Heart left ventricle (tissue), 13 donors: Measurements from ENCODE around the gene NFAT5.

Experiments used
- POLR2A ChIP-seq, 2 donors: fragments of 450-650 bp; IDR thresholded peaks; one replicate each; pipeline ENCODE4 v1.6.1; 2017; ENCODE audit warnings: antibody characterized with exemption in 2 of 2, mild to moderate bottlenecking in 2 of 2, moderate library complexity in 2 of 2
- TF ChIP-seq, protein P1 (sequence below), 12 donors: fragments of 200-600 bp; sonication (generic) in 4 of 12; IDR thresholded peaks; one replicate each; pipeline versions ENCODE4 v1.5.0 to v1.8.0; 2018 to 2022; ENCODE audit warnings: antibody characterized with exemption in 12 of 12, mild to moderate bottlenecking in 5 of 12
- donor health status: ischemic (EF 13 %, LVEDD 7.1; RV severe dilation, severe dysfunction).
- donor health status: DM: no; HTN: yes; CAD: no.
- donor health status: DM: no; HTN: no; CAD: no.
- donor health status: ischemic (EF 25% LVEDD 6.9; RV normal size, moderate dysfunction).
- donor health status: ischemic (EF 25% LVEDD 5.7; RV mildly dilated, moderate dysfunction).
- donor health status: ischemic (EF 35%, LVEDD 5.7; RV mildly dilated, moderate dysfunction).
- donor health status: nonischemic (EF 11% LVEDD 7.7; RV severe dilation, severe dysfunction).
- donor health status: DM: yes; HTN: yes; CAD: no.
- donor health status: PGD.
- donor health status: ischemic (EF 29% LVEDD 5.4; RV normal size, mild dysfunction).
- donor health status: nonischemic (EF 23%, LVEDD 6.1; RV moderate dilation, normal function).

DNA sequence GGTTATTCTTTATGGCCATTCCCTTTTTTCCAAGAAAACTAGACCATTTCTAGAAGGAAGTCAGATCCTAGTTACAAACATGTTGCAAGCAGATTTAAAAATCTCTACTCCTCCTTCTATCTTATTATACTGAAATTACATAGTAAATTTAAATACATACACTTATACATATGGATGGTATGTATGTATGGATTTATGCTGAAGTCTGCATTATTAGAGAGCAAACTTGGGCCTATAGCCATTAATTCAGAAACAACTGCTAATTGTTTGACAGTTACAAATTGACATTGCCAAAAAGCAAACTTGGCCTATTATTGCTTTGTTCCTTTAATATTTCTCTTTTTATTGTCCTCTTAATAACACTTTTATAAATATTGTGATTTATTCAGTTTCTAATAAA lies 67.1 kb downstream of the NFAT5 start:
- TF ChIP-seq, protein P1, sequence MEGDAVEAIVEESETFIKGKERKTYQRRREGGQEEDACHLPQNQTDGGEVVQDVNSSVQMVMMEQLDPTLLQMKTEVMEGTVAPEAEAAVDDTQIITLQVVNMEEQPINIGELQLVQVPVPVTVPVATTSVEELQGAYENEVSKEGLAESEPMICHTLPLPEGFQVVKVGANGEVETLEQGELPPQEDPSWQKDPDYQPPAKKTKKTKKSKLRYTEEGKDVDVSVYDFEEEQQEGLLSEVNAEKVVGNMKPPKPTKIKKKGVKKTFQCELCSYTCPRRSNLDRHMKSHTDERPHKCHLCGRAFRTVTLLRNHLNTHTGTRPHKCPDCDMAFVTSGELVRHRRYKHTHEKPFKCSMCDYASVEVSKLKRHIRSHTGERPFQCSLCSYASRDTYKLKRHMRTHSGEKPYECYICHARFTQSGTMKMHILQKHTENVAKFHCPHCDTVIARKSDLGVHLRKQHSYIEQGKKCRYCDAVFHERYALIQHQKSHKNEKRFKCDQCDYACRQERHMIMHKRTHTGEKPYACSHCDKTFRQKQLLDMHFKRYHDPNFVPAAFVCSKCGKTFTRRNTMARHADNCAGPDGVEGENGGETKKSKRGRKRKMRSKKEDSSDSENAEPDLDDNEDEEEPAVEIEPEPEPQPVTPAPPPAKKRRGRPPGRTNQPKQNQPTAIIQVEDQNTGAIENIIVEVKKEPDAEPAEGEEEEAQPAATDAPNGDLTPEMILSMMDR (IDR thresholded peaks at IDR 0.05): no peak
- TF ChIP-seq POLR2A (IDR thresholded peaks at IDR 0.05): no peak
